Activated CD8-positive, alpha-beta T cell treated with anti-CD3 and anti-CD28 coated beads, Interleukin-2, amount 10 ng/mL, durations not matched to agents 7 days and 5 days (primary cell): Measurements from ENCODE around the gene TBX20. TPM values are rescaled to one million over a fixed set of nuclear protein-coding genes. Genes with fewer than 3 reads are reported as not detected.
"Not testable (repeated sequence)": the region's sequence is repeated elsewhere in the genome, so short reads cannot be mapped to it uniquely, and the experiment has no call there.

ENCODE experiments used
- ATAC-seq: fragments of 150-1000 bp; cut with Tn5 transposase; one replicate; pipeline ENCODE4 v1.10.0; 2021; ENCODE audit warnings: moderate library complexity
- CTCF ChIA-PET: fragments of 350-600 bp; sonication (Branson Sonifier 250); formaldehyde crosslinking; loops from one replicate; lab custom pipeline; 2021; ENCODE audit warnings: antibody characterized with exemption; lab: Charles Lee
- POLR2A ChIA-PET: fragments of 350-600 bp; sonication (Branson Sonifier 250); formaldehyde crosslinking; loops from one replicate; lab custom pipeline; 2021; ENCODE audit warnings: antibody characterized with exemption; lab: Charles Lee
- DNase-seq: peaks from one replicate; pipeline ENCODE4 v3.0.0-alpha.2; 2020
- H3K27ac Mint-ChIP-seq: one replicate; pipeline ENCODE4 v1.8.0; 2021; ENCODE audit warnings: mild to moderate bottlenecking, mixed read lengths
- H3K27me3 Mint-ChIP-seq: one replicate; pipeline ENCODE4 v1.8.0; 2021; ENCODE audit warnings: low read depth, mixed read lengths
- H3K36me3 Mint-ChIP-seq: one replicate; pipeline ENCODE4 v1.8.0; 2021; ENCODE audit warnings: low read depth, mixed read lengths
- H3K4me1 Mint-ChIP-seq: one replicate; pipeline ENCODE4 v1.8.0; 2021; ENCODE audit warnings: low read depth, mixed read lengths
- H3K4me3 Mint-ChIP-seq: one replicate; pipeline ENCODE4 v1.8.0; 2021; ENCODE audit warnings: mild to moderate bottlenecking, mixed read lengths
- H3K9me3 Mint-ChIP-seq: one replicate; pipeline ENCODE4 v1.8.0; 2022; ENCODE audit warnings: mixed read lengths; ENCODE audit not compliant: insufficient read depth
- total RNA-seq, 2 experiments: library from RNA; stranded (reverse); gene quantifications; one replicate each; pipeline ENCODE4 v1.2.3, GENCODE V29; 2021

TBX20 gene
- total RNA-seq, 2 experiments from 2014 or later, result not detected

DNA sequence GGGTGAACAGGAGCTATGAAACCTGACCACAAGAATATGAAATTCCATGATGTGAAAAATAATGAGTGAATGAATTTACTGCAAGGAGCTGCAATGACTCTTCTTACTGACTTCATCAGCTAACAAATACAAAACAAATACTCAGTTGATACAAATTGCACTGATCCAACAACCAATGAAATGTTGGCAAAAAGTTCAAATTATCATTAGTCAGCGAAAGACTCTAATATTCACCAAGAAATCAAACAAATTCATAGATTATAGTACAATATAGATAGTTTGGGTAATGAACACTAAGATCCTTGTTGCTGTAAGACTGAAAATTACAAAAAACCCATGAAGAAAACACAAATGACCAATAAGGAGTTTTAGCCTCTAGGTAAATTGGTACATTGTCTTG, 49.0 kb downstream of the TBX20 start:
- POLR2A ChIA-PET, H3K9me3 Mint-ChIP-seq, DNase-seq, H3K4me1 Mint-ChIP-seq, ATAC-seq, H3K4me3 Mint-ChIP-seq, CTCF ChIA-PET, H3K27me3 Mint-ChIP-seq, H3K36me3 Mint-ChIP-seq, H3K27ac Mint-ChIP-seq: not testable (repeated sequence)

DNA sequence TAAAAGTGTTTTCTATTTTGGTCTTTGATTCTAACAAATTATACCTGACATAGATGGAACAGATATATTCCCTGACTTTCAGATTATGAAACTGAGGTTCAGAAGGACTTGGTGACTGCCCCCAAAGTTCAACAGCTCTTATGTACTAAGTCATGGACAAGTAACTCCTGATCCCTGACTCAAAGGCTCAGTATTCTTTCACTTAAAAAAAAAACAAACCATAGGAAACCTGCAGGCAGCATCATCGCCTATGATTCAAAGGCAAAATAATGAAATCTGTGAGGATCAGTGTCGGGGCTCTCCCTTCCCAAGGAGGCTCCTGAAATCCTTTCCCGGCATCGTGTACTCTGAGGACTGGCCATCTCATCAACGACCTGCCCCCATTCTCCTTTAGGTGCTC, 49.9 kb downstream of the TBX20 start:
- CTCF ChIA-PET, ATAC-seq, H3K4me1 Mint-ChIP-seq: not testable (repeated sequence)

DNA sequence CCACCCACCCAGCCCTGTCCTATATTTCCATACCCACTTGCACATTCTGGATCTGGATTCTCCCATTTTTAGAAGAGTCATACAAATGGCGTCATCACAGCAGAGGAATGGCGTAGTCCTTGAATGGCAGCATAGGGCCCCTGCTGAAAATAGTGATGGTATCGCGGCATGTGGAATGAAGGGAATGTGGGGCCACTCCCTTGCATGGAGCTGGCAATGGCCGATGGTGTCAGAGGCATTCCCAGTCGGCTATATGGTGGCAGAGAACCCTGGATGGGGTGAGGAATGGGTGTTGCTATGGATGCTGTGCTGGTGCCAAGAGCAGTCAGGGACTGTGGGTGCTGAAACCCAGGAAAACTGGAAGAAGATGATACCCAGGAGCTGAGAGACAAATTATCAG, 51.5 kb downstream of the TBX20 start:
- H3K36me3 Mint-ChIP-seq, ATAC-seq, H3K4me1 Mint-ChIP-seq, H3K9me3 Mint-ChIP-seq, POLR2A ChIA-PET, CTCF ChIA-PET, DNase-seq, H3K27ac Mint-ChIP-seq, H3K4me3 Mint-ChIP-seq, H3K27me3 Mint-ChIP-seq: not testable (repeated sequence)

More for the DNA sequence above, 49.9 kb downstream of the TBX20 start:
- H3K9me3 Mint-ChIP-seq, H3K27ac Mint-ChIP-seq, H3K4me3 Mint-ChIP-seq, POLR2A ChIA-PET, H3K36me3 Mint-ChIP-seq, DNase-seq, H3K27me3 Mint-ChIP-seq: not testable (repeated sequence)

DNA sequence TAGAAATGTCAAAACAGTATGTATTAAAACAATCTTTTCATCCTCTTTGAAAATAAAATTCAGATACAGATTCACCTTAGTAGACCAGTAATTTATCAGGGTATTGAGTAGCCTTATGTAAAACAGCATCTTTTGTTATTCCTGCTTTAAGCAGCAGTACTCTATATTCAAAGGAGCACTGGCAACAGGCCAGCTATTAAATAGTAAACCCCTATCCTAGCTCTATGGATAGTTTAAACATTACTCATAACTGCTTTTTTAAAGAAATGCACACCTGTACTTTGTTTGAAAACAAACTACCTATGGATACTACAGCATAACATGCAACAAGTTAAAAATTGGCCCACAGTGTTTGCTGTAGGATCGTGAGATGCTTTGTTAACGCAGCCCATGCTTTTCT, 53.7 kb downstream of the TBX20 start:
- H3K27ac Mint-ChIP-seq, H3K36me3 Mint-ChIP-seq, ATAC-seq, H3K4me1 Mint-ChIP-seq, POLR2A ChIA-PET, H3K4me3 Mint-ChIP-seq, DNase-seq, CTCF ChIA-PET, H3K9me3 Mint-ChIP-seq: not testable (repeated sequence)
- H3K27me3 Mint-ChIP-seq, result peaks cover 12% of the 10 kb centered on the region

DNA sequence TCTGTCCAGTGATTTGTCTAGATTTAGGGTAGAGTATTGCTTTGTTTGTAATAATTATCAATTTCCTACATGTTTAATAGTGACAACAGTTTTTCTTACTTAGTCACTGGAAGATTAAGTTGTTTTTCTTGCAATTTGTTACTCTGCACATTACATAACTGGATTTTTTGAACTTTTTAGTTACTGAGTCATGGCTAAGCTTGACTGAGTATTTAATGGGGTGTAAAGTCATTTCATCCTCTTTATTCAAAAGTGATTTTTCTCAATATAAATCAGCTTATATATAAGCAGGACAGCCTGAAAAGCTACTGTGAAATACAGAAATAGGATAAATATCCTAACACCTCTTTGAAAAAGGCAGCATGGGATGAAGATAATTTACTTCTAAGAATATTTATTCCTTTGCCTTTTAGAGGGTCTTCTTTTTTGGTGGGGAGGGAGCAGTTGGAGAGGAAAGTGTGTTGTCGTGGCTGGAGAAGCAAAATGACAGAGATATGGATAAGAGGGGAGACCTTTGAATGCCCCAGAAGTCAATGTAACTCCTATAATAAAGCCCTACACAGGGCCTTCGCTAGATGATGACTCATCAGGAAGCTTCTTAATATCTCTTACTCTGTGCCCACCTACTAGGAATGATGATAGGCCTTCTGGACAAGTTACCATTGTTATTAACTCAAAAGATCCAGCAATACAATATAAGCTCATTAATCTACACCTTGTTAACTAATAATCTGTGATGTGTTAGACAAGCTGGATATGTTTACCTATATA, 55.3 kb downstream of the TBX20 start:
- H3K4me3 Mint-ChIP-seq, H3K9me3 Mint-ChIP-seq, H3K4me1 Mint-ChIP-seq, ATAC-seq, POLR2A ChIA-PET, CTCF ChIA-PET, DNase-seq, H3K36me3 Mint-ChIP-seq, H3K27ac Mint-ChIP-seq: not testable (repeated sequence)
- peaks cover 14% of the 10 kb centered on the region for H3K27me3 Mint-ChIP-seq

DNA sequence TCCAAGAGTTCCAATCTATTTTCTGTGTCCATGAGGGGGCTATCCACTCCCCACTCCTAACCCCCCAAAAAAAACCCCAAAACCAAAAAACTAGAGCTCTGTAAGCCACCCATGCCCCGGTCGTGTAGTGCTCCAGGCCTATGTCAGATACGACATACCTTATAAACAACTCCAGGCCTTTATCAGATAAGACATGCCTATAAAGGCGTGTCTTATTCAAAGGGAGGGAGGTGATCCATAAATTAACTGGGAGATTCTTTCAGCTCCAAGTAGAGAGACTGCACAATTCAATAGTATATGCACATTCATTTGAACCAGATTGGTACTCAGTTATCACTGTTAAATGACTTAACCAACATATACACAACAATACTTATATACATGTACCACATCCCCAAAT, 62.3 kb downstream of the TBX20 start:
- ATAC-seq, H3K4me3 Mint-ChIP-seq, DNase-seq, POLR2A ChIA-PET, CTCF ChIA-PET, H3K4me1 Mint-ChIP-seq, H3K36me3 Mint-ChIP-seq, H3K27ac Mint-ChIP-seq, H3K9me3 Mint-ChIP-seq: not testable (repeated sequence)
- H3K27me3 Mint-ChIP-seq, result peaks cover 16% of the 10 kb centered on the region

DNA sequence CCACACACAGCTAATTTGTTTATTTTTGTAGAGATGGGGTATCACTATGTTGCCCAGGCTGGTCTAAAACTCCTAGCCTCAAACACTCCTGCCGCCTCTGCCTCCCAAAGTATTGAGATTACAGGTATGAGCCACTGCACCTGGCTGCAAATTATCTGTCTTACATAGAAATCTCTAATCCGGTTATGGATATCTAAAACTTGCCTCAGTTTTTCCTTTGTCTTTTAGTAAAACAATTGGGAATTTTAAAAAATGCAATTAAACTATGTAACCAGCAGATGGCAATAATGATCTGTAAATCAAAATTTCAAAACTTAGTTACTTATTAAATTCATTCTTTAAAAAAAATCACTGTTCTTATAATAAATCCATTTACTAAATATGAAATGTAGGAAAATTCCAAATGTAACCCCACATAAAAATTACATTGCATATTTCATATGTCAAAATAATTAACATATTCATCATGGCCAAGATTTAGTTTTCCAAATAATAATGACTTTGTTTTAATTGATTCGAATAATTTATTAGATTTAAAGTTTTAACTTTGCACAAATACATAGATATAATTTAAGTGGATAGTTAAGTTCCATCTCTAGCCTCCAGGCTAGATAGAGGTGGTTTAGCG, 63.6 kb downstream of the TBX20 start:
- H3K4me1 Mint-ChIP-seq, result peaks cover 10% of the 10 kb centered on the region
- POLR2A ChIA-PET, DNase-seq, ATAC-seq, H3K9me3 Mint-ChIP-seq, H3K27ac Mint-ChIP-seq, H3K36me3 Mint-ChIP-seq, H3K4me3 Mint-ChIP-seq: not testable (repeated sequence)
- CTCF ChIA-PET, result interaction anchor here (0.9 kb wide), 1 partner anchor 433 kb away, joined by 3 read pairs; no protein-coding TSS in a partner anchor
- H3K27me3 Mint-ChIP-seq, result peaks cover 24% of the 10 kb centered on the region

DNA sequence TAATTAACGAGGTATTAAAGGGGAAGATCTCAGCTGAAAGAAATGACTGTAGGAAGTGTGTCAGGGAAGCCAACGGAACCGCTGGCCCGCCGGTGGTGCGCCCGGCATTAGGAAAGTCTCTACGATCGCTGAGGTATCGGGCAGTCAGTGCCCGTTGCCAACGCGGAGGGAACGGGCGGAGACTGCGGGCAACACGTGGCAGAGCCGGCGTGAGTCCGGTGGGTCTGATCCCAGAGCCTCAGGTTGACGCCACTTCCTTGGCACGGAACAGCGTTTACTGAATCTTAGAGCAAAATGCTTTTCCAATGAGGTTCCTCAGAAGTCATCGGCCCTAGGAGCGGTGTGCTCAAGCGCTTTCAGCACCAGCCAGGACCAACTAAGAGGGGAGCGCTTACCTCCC, 67.1 kb downstream of the TBX20 start:
- Mint-ChIP-seq H3K27me3 (peaks cover 32% of the 10 kb centered on the region), H3K4me1 (peaks cover 10% of the 10 kb centered on the region), H3K4me3 (peak overlapping the region; percentile 13)
- DNase-seq, H3K9me3 Mint-ChIP-seq, CTCF ChIA-PET, H3K36me3 Mint-ChIP-seq, ATAC-seq, H3K27ac Mint-ChIP-seq: not testable (repeated sequence)
- POLR2A ChIA-PET, result interaction anchor here (0.7 kb wide), 1 partner anchor 378 kb away, joined by 3 read pairs; no protein-coding TSS in a partner anchor

DNA sequence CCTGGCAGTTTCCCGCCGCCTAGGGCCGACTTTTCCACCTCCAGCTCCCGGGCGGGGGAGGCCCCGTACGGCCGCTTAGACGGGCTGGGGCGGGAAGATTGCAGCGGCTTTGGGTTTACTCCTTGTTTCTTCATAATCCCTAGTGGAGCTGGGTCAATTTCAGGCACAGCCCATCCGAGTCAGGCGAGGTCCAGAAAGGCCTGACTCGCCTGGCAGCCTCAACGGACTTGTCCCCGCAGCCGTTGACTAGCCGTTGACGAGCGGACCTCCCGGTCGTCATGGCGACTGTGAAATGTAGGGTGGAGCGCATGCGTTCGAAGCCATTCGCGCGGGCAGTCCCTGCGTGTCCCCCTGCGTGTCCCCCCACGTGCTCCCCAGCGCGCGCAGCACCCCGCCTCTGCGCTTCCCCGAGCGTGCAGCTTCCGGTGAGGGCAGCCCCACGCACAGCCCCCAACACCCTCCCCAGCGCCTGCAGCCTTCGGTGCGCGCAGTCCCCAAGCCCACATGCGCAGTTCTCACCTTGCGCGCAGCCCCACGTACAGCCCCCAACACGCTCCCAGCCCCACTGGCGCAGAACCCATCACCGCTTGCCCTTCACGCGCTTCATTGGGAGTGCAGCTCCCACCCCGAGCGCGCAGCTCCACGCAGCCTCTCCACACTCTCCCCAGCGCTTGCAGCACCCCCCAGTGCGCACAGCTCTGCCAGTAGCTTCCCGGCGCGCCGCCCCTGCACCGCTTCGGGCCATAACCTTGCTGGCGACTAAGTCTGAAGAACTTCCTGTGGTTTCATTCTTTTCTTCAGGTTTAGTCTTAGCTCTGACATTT, 67.8 kb downstream of the TBX20 start:
- Mint-ChIP-seq H3K4me3 (peak overlapping the region; percentile 13), H3K27me3 (peaks cover 32% of the 10 kb centered on the region), H3K36me3 (no peaks in the 10 kb centered on the region), H3K9me3 (no peaks in the 10 kb centered on the region), H3K27ac (no peak overlapping the region), H3K4me1 (peaks cover 10% of the 10 kb centered on the region)
- ATAC-seq (peak; percentile 60), DNase-seq (peak; percentile 22)
- POLR2A ChIA-PET, result interaction anchor here (0.7 kb wide), 1 partner anchor 378 kb away, joined by 3 read pairs; no protein-coding TSS in a partner anchor
- CTCF ChIA-PET, result interaction anchor here (0.5 kb wide), 1 partner anchor 241 kb away, joined by 3 read pairs; no protein-coding TSS in a partner anchor

DNA sequence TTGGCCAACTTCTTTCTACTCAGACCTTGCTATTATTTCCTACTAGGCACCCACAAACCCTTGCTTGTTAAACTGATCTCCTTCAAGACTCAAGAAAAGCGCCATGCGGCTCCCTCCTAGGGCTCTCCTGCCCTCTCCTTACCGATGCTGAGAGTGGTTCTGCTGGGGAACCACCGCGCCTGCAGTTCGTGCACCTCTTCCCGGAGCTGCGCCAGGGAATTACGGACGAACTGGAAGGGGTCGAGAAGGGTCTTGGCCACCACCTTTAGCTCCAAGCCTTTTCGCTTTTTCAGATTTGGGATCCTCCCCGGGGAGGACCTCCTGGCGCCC, 68.4 kb downstream of the TBX20 start:
- H3K36me3 Mint-ChIP-seq, DNase-seq, H3K27ac Mint-ChIP-seq, H3K9me3 Mint-ChIP-seq, POLR2A ChIA-PET, CTCF ChIA-PET, H3K4me3 Mint-ChIP-seq, ATAC-seq: not testable (repeated sequence)
- Mint-ChIP-seq H3K4me1 (peaks cover 10% of the 10 kb centered on the region), H3K27me3 (peaks cover 32% of the 10 kb centered on the region)

DNA sequence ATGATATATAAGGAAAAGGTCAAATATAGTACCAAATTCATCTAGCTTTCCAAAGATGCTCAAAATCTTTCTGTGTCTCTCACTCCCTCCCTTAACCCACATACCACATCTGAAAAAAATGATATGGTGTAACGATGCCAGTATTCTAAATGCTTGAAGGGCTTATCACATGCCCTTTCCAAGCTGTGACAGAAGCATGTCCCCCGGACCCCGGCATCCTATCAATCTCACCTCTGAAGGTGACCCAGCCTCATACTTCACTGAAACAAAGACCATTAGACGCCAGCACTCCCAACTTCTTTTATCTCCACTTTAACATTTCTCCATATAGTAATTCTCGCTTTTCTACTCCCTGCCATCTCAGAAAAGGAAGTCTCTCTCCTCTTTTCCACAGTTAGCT, 68.9 kb downstream of the TBX20 start:
- POLR2A ChIA-PET, H3K4me3 Mint-ChIP-seq, ATAC-seq, H3K9me3 Mint-ChIP-seq, DNase-seq, CTCF ChIA-PET, H3K36me3 Mint-ChIP-seq, H3K27ac Mint-ChIP-seq: not testable (repeated sequence)
- Mint-ChIP-seq H3K4me1 (peaks cover 10% of the 10 kb centered on the region), H3K27me3 (peaks cover 32% of the 10 kb centered on the region)
